ENCODE data around the gene CLCN3. TPM values are rescaled to one million over a fixed set of nuclear protein-coding genes. Genes with fewer than 3 reads are reported as not detected.
"Not testable (repeated sequence)": the region's sequence is repeated elsewhere in the genome, so short reads cannot be mapped to it uniquely, and the experiment has no call there.

The CLCN3 gene
- polyA plus RNA-seq, 1 experiment = 12.4 TPM

- TF ChIP-seq CTCF (IDR thresholded peaks at IDR 0.05; ENCODE audit: insufficient read depth, low read depth, low read length) = no peak
- Histone ChIP-seq H3K4me3 (ENCODE audit: low read depth, low read length) (no peak overlapping the region), H3K36me3 (ENCODE audit: control insufficient read depth, insufficient read depth, low read length) (no peaks in the 10 kb centered on the region), H3K27me3 (ENCODE audit: control insufficient read depth, insufficient read depth, low read length) (no peaks in the 10 kb centered on the region)
- ChIA-PET POLR2A (no interaction called here), CTCF (no interaction called here)
- no peak for DNase-seq (ENCODE audit: low read depth)
Observed at GRCh38 chr4:169677150-169677748, 56.9 kb downstream of the CLCN3 start.

- DNase-seq (ENCODE audit: low read depth); H3K4me3 ChIP-seq (ENCODE audit: low read depth, low read length); H3K36me3 ChIP-seq (ENCODE audit: control insufficient read depth, insufficient read depth, low read length); POLR2A ChIA-PET; CTCF ChIA-PET; H3K27me3 ChIP-seq (ENCODE audit: control insufficient read depth, insufficient read depth, low read length): not testable (repeated sequence)
Observed at GRCh38 chr4:169678486-169678885, 58.1 kb downstream of the CLCN3 start.

GRCh38 chr4:169678951-169679591 is 58.7 kb downstream of the CLCN3 start:
- H3K36me3 ChIP-seq (ENCODE audit: control insufficient read depth, insufficient read depth, low read length); DNase-seq (ENCODE audit: low read depth); H3K27me3 ChIP-seq (ENCODE audit: control insufficient read depth, insufficient read depth, low read length); CTCF ChIA-PET; POLR2A ChIA-PET; H3K4me3 ChIP-seq (ENCODE audit: low read depth, low read length): not testable (repeated sequence)

GRCh38 chr4:169682372-169683047 is 62.1 kb downstream of the CLCN3 start:
- Histone ChIP-seq H3K27me3 (ENCODE audit: control insufficient read depth, insufficient read depth, low read length) (no peaks in the 10 kb centered on the region), H3K36me3 (ENCODE audit: control insufficient read depth, insufficient read depth, low read length) (no peaks in the 10 kb centered on the region), H3K4me3 (ENCODE audit: low read depth, low read length) (no peak overlapping the region)
- DNase-seq (ENCODE audit: low read depth) = no peak
- POLR2A ChIA-PET = interaction anchor here (0.6 kb wide), 1 partner anchor 615 kb away, joined by 8 read pairs; no protein-coding TSS in a partner anchor
- CTCF ChIA-PET = no interaction called here
- no peak for TF ChIP-seq CTCF (IDR thresholded peaks at IDR 0.05; ENCODE audit: insufficient read depth, low read depth, low read length)

- ChIA-PET CTCF (interaction anchor here (1.3 kb wide), 1 partner anchor 15 kb away, joined by 4 read pairs; no protein-coding TSS in a partner anchor), POLR2A (no interaction called here)
- Histone ChIP-seq H3K4me3 (ENCODE audit: low read depth, low read length) (no peak overlapping the region), H3K36me3 (ENCODE audit: control insufficient read depth, insufficient read depth, low read length) (no peaks in the 10 kb centered on the region), H3K27me3 (ENCODE audit: control insufficient read depth, insufficient read depth, low read length) (no peaks in the 10 kb centered on the region)
- no peak for DNase-seq (ENCODE audit: low read depth)
- no peak for TF ChIP-seq CTCF (IDR thresholded peaks at IDR 0.05; ENCODE audit: insufficient read depth, low read depth, low read length)
Observed at GRCh38 chr4:169689681-169690080, 69.3 kb downstream of the CLCN3 start.

GRCh38 chr4:169690787-169691186 is 70.4 kb downstream of the CLCN3 start:
- TF ChIP-seq CTCF (IDR thresholded peaks at IDR 0.05; ENCODE audit: insufficient read depth, low read depth, low read length) = no peak
- no peak for DNase-seq (ENCODE audit: low read depth)
- POLR2A ChIA-PET = no interaction called here
- Histone ChIP-seq H3K4me3 (ENCODE audit: low read depth, low read length) (no peak overlapping the region), H3K27me3 (ENCODE audit: control insufficient read depth, insufficient read depth, low read length) (no peaks in the 10 kb centered on the region), H3K36me3 (ENCODE audit: control insufficient read depth, insufficient read depth, low read length) (no peaks in the 10 kb centered on the region)
- CTCF ChIA-PET = interaction anchor here (1.3 kb wide), 1 partner anchor 14 kb away, joined by 4 read pairs; no protein-coding TSS in a partner anchor
